DOHH2 (cell line): ENCODE data around the gene RAET1G.

ENCODE experiments used
- H3F3A ChIP-seq: fragments of 200-600 bp; sonication (generic), shearing (Covaris generic); 2 replicates; pipeline ENCODE4 v1.6.0; 2016; ENCODE audit warnings: antibody characterized with exemption, mild to moderate bottlenecking; ENCODE audit not compliant: control insufficient read depth, insufficient read depth
- H3K27ac ChIP-seq: fragments of 200-600 bp; sonication (generic); 2 replicates; pipeline ENCODE4 v1.5.1; 2014; ENCODE audit warnings: low read depth, mild to moderate bottlenecking, low read length, moderate library complexity
- H3K27me3 ChIP-seq: fragments of 200-600 bp; sonication (generic); 2 replicates; pipeline ENCODE4 v1.6.1; 2014; ENCODE audit warnings: mild to moderate bottlenecking, low read length, mixed read lengths; ENCODE audit not compliant: control insufficient read depth
- H3K36me3 ChIP-seq: fragments of 200-600 bp; sonication (generic); 2 replicates; pipeline ENCODE4 v1.6.1; 2014; ENCODE audit warnings: mild to moderate bottlenecking, low read length, moderate library complexity, mixed read lengths; ENCODE audit not compliant: control insufficient read depth
- H3K4me1 ChIP-seq: fragments of 200-600 bp; sonication (generic); 2 replicates; pipeline ENCODE4 v1.6.1; 2014; ENCODE audit warnings: mild to moderate bottlenecking, low read length, mixed read lengths; ENCODE audit not compliant: control insufficient read depth
- H3K4me2 ChIP-seq: fragments of 200-600 bp; sonication (generic); 2 replicates; pipeline ENCODE4 v1.6.0; 2014; ENCODE audit warnings: mild to moderate bottlenecking, low read length, moderate library complexity
- H3K4me3 ChIP-seq: fragments of 200-600 bp; sonication (generic); 2 replicates; pipeline ENCODE4 v1.5.1; 2014; ENCODE audit warnings: mild to moderate bottlenecking, low read length, mixed read lengths
- H3K79me2 ChIP-seq: fragments of 200-600 bp; sonication (generic); 2 replicates; pipeline ENCODE4 v1.6.1; 2014; ENCODE audit warnings: mild to moderate bottlenecking, low read length, mixed read lengths; ENCODE audit not compliant: control insufficient read depth
- H3K9me2 ChIP-seq: fragments of 200-600 bp; sonication (generic); replicated peaks from 2 replicates; pipeline ENCODE4 v1.6.1; 2014; ENCODE audit warnings: mild to moderate bottlenecking, low read length, mixed read lengths; ENCODE audit not compliant: control insufficient read depth
- H3K9me3 ChIP-seq: fragments of 200-600 bp; sonication (generic); 2 replicates; pipeline ENCODE4 v1.6.1; 2014; ENCODE audit warnings: antibody characterized with exemption, low read length, mixed read lengths; ENCODE audit not compliant: control insufficient read depth, insufficient read depth
- H4K20me1 ChIP-seq: fragments of 200-600 bp; sonication (generic); 2 replicates; pipeline ENCODE4 v1.6.0; 2014; ENCODE audit warnings: low read depth, mild to moderate bottlenecking, antibody characterized with exemption, low read length, moderate library complexity; ENCODE audit not compliant: control insufficient read depth, insufficient read depth
- EZH2phosphoT487 ChIP-seq: fragments of 200-600 bp; sonication (generic); IDR thresholded peaks from 2 replicates; pipeline ENCODE4 v1.6.1; 2017; ENCODE audit warnings: borderline replicate concordance, mild to moderate bottlenecking, antibody characterized with exemption, low read length, moderate library complexity, mixed read lengths
- TF ChIP-seq, protein P1 (sequence below): fragments of 200-600 bp; sonication (generic); IDR thresholded peaks from one replicate; pipeline ENCODE4 v1.5.1; 2014; ENCODE audit warnings: antibody characterized with exemption, mild to moderate bottlenecking, low read depth, low read length; ENCODE audit not compliant: poor library complexity, severe bottlenecking

Gene RAET1G

DNA sequence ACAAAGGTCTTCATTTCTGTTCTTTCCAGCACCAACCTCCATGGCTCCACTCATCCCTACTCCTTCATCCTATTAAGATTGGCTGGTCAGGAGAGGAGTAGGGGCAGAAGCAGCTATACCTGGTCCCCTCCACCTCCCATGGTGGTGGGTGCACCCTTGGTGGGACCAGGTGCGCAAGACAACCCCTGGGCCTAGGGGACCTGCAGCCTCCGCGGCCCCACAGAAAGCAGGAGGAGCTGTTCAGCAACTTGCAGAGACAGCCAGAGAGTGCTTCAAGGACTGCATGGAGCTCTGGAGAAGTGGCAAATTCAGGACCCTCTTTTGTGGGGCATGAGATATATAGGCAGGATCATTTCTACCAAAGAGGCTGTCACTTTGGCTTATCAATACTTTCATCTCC, 28.7 kb upstream of the RAET1G start:
- Histone ChIP-seq H3K27ac (no peak overlapping the region), H3K27me3 (peaks cover 49% of the 10 kb centered on the region), H3K36me3 (no peaks in the 10 kb centered on the region), H3K4me3 (no peak overlapping the region), H3F3A (no peaks in the 10 kb centered on the region), H3K4me1 (no peaks in the 10 kb centered on the region), H3K4me2 (no peak overlapping the region), H3K9me3 (no peaks in the 10 kb centered on the region), H4K20me1 (no peaks in the 10 kb centered on the region), H3K79me2 (no peaks in the 10 kb centered on the region), H3K9me2 (no peaks in the 10 kb centered on the region)
- TF ChIP-seq EZH2phosphoT487: no peak
- TF ChIP-seq, protein P1, sequence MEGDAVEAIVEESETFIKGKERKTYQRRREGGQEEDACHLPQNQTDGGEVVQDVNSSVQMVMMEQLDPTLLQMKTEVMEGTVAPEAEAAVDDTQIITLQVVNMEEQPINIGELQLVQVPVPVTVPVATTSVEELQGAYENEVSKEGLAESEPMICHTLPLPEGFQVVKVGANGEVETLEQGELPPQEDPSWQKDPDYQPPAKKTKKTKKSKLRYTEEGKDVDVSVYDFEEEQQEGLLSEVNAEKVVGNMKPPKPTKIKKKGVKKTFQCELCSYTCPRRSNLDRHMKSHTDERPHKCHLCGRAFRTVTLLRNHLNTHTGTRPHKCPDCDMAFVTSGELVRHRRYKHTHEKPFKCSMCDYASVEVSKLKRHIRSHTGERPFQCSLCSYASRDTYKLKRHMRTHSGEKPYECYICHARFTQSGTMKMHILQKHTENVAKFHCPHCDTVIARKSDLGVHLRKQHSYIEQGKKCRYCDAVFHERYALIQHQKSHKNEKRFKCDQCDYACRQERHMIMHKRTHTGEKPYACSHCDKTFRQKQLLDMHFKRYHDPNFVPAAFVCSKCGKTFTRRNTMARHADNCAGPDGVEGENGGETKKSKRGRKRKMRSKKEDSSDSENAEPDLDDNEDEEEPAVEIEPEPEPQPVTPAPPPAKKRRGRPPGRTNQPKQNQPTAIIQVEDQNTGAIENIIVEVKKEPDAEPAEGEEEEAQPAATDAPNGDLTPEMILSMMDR: no peak

DNA sequence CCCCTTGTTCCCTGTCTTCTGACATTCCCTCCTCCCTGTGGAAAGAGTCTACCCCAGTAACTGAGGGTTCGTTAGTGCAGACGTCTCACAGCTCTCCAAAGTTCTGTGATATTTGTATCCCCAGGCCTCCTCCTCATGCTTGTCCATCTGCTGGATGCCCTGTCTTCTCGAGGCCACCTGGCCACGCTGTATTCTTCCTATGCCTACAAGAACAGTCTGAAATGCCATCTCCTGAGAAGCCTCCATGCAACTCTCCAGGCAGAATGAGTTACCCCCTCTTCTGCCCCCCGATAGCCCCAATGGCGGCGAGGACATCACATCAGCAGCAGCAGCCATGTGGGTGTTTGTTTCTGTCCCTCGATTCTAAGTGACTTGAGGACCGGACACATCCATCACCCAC, 28.2 kb upstream of the RAET1G start:
- Histone ChIP-seq H3K4me3 (no peak overlapping the region), H4K20me1 (no peaks in the 10 kb centered on the region), H3K27me3 (peaks cover 49% of the 10 kb centered on the region), H3F3A (no peaks in the 10 kb centered on the region), H3K79me2 (no peaks in the 10 kb centered on the region), H3K27ac (no peak overlapping the region), H3K4me2 (no peak overlapping the region), H3K36me3 (no peaks in the 10 kb centered on the region), H3K4me1 (no peaks in the 10 kb centered on the region), H3K9me2 (no peaks in the 10 kb centered on the region), H3K9me3 (no peaks in the 10 kb centered on the region)
- no peak for TF ChIP-seq EZH2phosphoT487
- TF ChIP-seq, protein P1: no peak

DNA sequence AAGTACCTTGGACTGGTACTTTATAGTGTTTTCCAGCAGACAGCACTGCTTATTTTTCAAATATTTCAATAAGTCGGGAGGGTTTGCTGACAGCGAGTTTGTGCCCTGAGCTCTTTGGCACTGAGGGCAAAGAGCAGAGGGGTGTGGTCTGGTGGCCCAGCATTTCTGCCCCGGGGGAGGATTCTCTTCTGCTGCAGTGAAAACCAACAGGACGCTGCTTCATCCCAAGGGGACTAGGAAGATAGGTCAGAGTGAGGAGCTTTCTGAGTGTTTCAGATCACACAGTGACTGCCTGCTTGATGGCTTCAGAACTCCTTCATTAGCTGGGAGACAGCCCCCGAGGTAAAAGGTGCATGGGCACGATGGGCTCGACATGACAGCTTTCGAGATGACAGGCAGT, 27.5 kb upstream of the RAET1G start:
- TF ChIP-seq EZH2phosphoT487: no peak
- TF ChIP-seq, protein P1: no peak
- no peak overlapping the region for H3K27ac ChIP-seq
- no peaks in the 10 kb centered on the region for H3K9me3 ChIP-seq
- no peak overlapping the region for H3K4me2 ChIP-seq
- H3K9me2 ChIP-seq: no peaks in the 10 kb centered on the region
- H3K4me1 ChIP-seq: no peaks in the 10 kb centered on the region
- no peak overlapping the region for H3K4me3 ChIP-seq
- H4K20me1 ChIP-seq: no peaks in the 10 kb centered on the region
- H3K27me3 ChIP-seq: peaks cover 42% of the 10 kb centered on the region
- H3F3A ChIP-seq: no peaks in the 10 kb centered on the region
- no peaks in the 10 kb centered on the region for H3K79me2 ChIP-seq
- no peaks in the 10 kb centered on the region for H3K36me3 ChIP-seq

DNA sequence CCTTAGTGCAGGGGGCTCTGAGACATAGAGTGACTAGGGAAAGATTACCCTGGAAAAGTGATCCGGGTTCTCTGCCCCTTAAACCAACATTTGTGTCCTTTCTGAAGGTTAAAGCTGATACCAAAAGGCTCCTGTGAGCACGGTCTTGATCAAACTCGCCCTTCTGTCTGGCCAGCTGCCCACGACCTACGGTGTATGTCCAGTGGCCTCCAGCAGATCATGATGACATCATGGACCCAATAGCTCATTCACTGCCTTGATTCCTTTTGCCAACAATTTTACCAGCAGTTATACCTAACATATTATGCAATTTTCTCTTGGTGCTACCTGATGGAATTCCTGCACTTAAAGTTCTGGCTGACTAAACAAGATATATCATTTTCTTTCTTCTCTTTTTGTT, 25.7 kb upstream of the RAET1G start:
- Histone ChIP-seq H3K79me2 (no peaks in the 10 kb centered on the region), H3K36me3 (no peaks in the 10 kb centered on the region), H3K9me2 (no peaks in the 10 kb centered on the region), H3K9me3 (no peaks in the 10 kb centered on the region), H3K4me1 (no peaks in the 10 kb centered on the region), H3F3A (no peaks in the 10 kb centered on the region), H3K27me3 (peaks cover 38% of the 10 kb centered on the region), H3K4me2 (no peak overlapping the region), H3K27ac (no peak overlapping the region), H3K4me3 (no peak overlapping the region), H4K20me1 (no peaks in the 10 kb centered on the region)
- no peak for TF ChIP-seq EZH2phosphoT487
- TF ChIP-seq, protein P1: no peak
